Endothelial cell of umbilical vein (primary cell): ENCODE data around the gene DNAH3. TPM values are rescaled to one million over a fixed set of nuclear protein-coding genes. Genes with fewer than 3 reads are reported as not detected.

Experiments used
- BruUV-seq: library from RNA; stranded (reverse); fragments of 400-500 nt; replicated peaks from 2 replicates; lab custom pipeline; 2021; lab: Mats Ljungman, UMichigan
- CTCF ChIA-PET: fragments of 300-600, 350-600 bp; sonication (Branson Sonifier 250); formaldehyde crosslinking; loops from one replicate; lab custom pipeline; 2021; ENCODE audit warnings: antibody characterized with exemption, inconsistent platforms; lab: Charles Lee
- POLR2A ChIA-PET: fragments of 300-600, 350-600 bp; sonication (Branson Sonifier 250); formaldehyde crosslinking; loops from one replicate; lab custom pipeline; 2021; ENCODE audit warnings: antibody characterized with exemption, inconsistent platforms; lab: Charles Lee
- DNase-seq: peaks from one replicate; pipeline ENCODE4 v3.0.0-alpha.2; 2011; ENCODE audit warnings: low read depth, low spot score
- FAIRE-seq: peaks from 2 replicates; lab custom pipeline; 2011; peaks lifted over from hg19 to GRCh38; lab: Jason Lieb, UNC
- H2AFZ ChIP-seq: 2 replicates; pipeline ENCODE4 v1.6.0; 2012; ENCODE audit warnings: low read depth, low read length, control low read depth, inconsistent platforms
- H3K27ac ChIP-seq: 2 replicates; pipeline ENCODE4 v1.5.1; 2011; ENCODE audit warnings: low read depth, mild to moderate bottlenecking, control low read depth, low read length, moderate library complexity; ENCODE audit not compliant: insufficient read depth
- H3K27me3 ChIP-seq, 2 experiments: 2 replicates each; pipeline versions ENCODE4 v1.6.0 to v1.6.1; 2011; ENCODE audit warnings: low read length in 2 of 2, mixed read lengths in 1 of 2; ENCODE audit not compliant: control insufficient read depth in 2 of 2, insufficient read depth in 2 of 2
- H3K36me3 ChIP-seq, 2 experiments: 2 replicates in 1 of 2; 3 replicates in 1 of 2; pipeline ENCODE4 v1.5.1; 2011; ENCODE audit warnings: low read length in 2 of 2, mild to moderate bottlenecking in 1 of 2, moderate library complexity in 1 of 2; ENCODE audit not compliant: control insufficient read depth in 2 of 2, insufficient read depth in 2 of 2; ENCODE audit errors: extremely low read depth in 1 of 2
- H3K4me1 ChIP-seq: 3 replicates; pipeline ENCODE4 v1.5.1; 2011; ENCODE audit warnings: mild to moderate bottlenecking, low read length; ENCODE audit not compliant: control insufficient read depth, insufficient read depth; ENCODE audit errors: extremely low read depth
- H3K4me2 ChIP-seq: 2 replicates; pipeline ENCODE4 v1.6.1; 2011; ENCODE audit warnings: low read length, control low read depth, mixed read lengths; ENCODE audit not compliant: insufficient read depth
- H3K4me3 ChIP-seq, 3 experiments: fragments of 200-600 bp in 1 of 3; sonication (generic), shearing (Covaris generic) in 1 of 3; replicated peaks in 1 of 3; 2 replicates each; pipeline ENCODE4 v1.5.1; 2011 to 2016; ENCODE audit warnings: control low read depth in 3 of 3, low read length in 3 of 3, mild to moderate bottlenecking in 2 of 3, inconsistent platforms in 1 of 3, low read depth in 1 of 3, moderate library complexity in 1 of 3; ENCODE audit not compliant: insufficient read depth in 1 of 3
- H3K79me2 ChIP-seq: 2 replicates; pipeline ENCODE4 v1.6.0; 2012; ENCODE audit warnings: low read length, inconsistent platforms; ENCODE audit not compliant: control insufficient read depth, insufficient read depth
- H3K9ac ChIP-seq: replicated peaks from 2 replicates; pipeline ENCODE3; 2011; ENCODE audit warnings: low read length, control low read depth; ENCODE audit not compliant: insufficient read depth; ENCODE audit errors: extremely low read depth
- H3K9me1 ChIP-seq: replicated peaks from 3 replicates; pipeline ENCODE4 v1.6.0; 2011; ENCODE audit warnings: mild to moderate bottlenecking, low read length; ENCODE audit not compliant: control insufficient read depth, insufficient read depth; ENCODE audit errors: extremely low read depth
- H3K9me3 ChIP-seq: replicated peaks from 2 replicates; pipeline ENCODE4 v1.5.1; 2012; ENCODE audit warnings: low read length, inconsistent platforms; ENCODE audit not compliant: control insufficient read depth, insufficient read depth
- H4K20me1 ChIP-seq: replicated peaks from 2 replicates; pipeline ENCODE3; 2011; ENCODE audit warnings: mild to moderate bottlenecking, low read length; ENCODE audit not compliant: control insufficient read depth, insufficient read depth; ENCODE audit errors: extremely low read depth
- EZH2 ChIP-seq: IDR thresholded peaks from 2 replicates; pipeline ENCODE4 v1.6.1; 2012; ENCODE audit warnings: borderline replicate concordance, low read depth, mild to moderate bottlenecking, moderate library complexity, low read length, inconsistent platforms; ENCODE audit not compliant: severe bottlenecking
- FOS ChIP-seq: IDR thresholded peaks from 2 replicates; pipeline ENCODE4 v1.6.1; 2011; ENCODE audit warnings: mild to moderate bottlenecking, low read length, moderate library complexity, borderline replicate concordance; ENCODE audit not compliant: insufficient read depth
- GATA2 ChIP-seq: IDR thresholded peaks from 2 replicates; pipeline ENCODE4 v1.7.0; 2011; ENCODE audit warnings: low read depth, mild to moderate bottlenecking, moderate library complexity, mixed read lengths, low read length; ENCODE audit not compliant: insufficient read length, insufficient read depth
- JUN ChIP-seq: IDR thresholded peaks from 2 replicates; pipeline ENCODE4 v1.6.1; 2011; ENCODE audit warnings: borderline replicate concordance, low read depth; ENCODE audit not compliant: insufficient read length, insufficient read depth
- MYC ChIP-seq: IDR thresholded peaks from one replicate; pipeline ENCODE4 v1.6.1; 2011; ENCODE audit warnings: mild to moderate bottlenecking, low read depth, low read length
- POLR2A ChIP-seq: IDR thresholded peaks from 2 replicates; pipeline ENCODE4 v1.6.1; 2012; ENCODE audit warnings: low read depth, mild to moderate bottlenecking, control low read depth, low read length
- POLR2AphosphoS5 ChIP-seq: IDR thresholded peaks from 2 replicates; pipeline ENCODE4 v1.6.1; 2012; ENCODE audit warnings: low read depth, mild to moderate bottlenecking, control low read depth, low read length, moderate library complexity; ENCODE audit not compliant: insufficient read depth
- dilution Hi-C: fragments of 300-500 bp; cut with MboI; formaldehyde crosslinking; loops from one replicate; pipeline ENCODE4 v1.15.0; 2019; ENCODE audit warnings: low sequenced_read_pairs; ENCODE audit not compliant: extremely low pct_ligation_motif_present
- intact Hi-C: fragments of 100-400 bp; cut with micrococcal nuclease; formaldehyde crosslinking; loops from one replicate; pipeline ENCODE4 v1.10.0; 2022
- polyA plus RNA-seq, 4 experiments: library from polyadenylated mRNA; depleted of rRNA in 3 of 4; stranded (reverse) in 3 of 4; unstranded in 1 of 4; fragments of >200 nt; gene quantifications; 2 replicates each; pipeline versions ENCODE4 v1.2.1 to v1.2.3, GENCODE V29; 2011 to 2012; ENCODE audit warnings: missing spikeins in 1 of 4
- total RNA-seq: library from RNA; stranded (reverse); gene quantifications from 2 replicates; pipeline ENCODE4 v1.2.3, GENCODE V29; 2021
- TF ChIP-seq, protein P1 (sequence below): IDR thresholded peaks from 2 replicates; pipeline ENCODE4 v1.6.1; 2011; ENCODE audit not compliant: insufficient read depth, insufficient read length
- TF ChIP-seq, protein P2 (sequence below), 2 donors: IDR thresholded peaks; 1 replicate in 1 of 2; 2 replicates in 1 of 2; pipeline ENCODE4 v1.5.1; 2011; ENCODE audit warnings: low read length in 2 of 2, mild to moderate bottlenecking in 2 of 2, moderate library complexity in 2 of 2, control low read depth in 1 of 2, inconsistent platforms in 1 of 2, low read depth in 1 of 2; ENCODE audit not compliant: insufficient read depth in 1 of 2; ENCODE audit errors: extremely low read depth in 1 of 2

The DNAH3 gene
- total and polyA plus RNA-seq, 2 donors (not counting 3 experiments of a cell fraction or from before 2014, with no cell fraction given) = not detected

DNA sequence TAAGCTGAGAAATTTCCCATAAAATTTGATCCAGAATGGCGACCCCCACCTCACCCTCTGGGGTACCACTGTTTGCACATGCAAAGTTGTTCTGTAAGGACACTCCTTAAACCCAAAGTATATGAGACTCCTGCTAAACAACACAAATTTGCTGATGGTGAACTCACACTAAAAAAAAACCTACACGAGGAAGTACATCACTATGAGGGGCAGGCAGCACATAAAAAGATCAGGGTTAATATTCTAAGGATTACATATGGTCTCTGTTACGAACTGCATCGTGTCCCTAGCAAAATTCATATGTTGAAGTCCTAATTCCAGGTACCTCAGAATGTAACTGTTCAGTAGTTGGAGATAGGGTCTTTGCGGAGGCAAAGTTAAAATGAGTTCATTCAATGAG lies 189.7 kb downstream of the DNAH3 start:
- FAIRE-seq (no peak), DNase-seq (no peak)
- TF ChIP-seq MYC = no peak
- no peak for TF ChIP-seq EZH2
- TF ChIP-seq JUN = no peak
- TF ChIP-seq, protein P1, sequence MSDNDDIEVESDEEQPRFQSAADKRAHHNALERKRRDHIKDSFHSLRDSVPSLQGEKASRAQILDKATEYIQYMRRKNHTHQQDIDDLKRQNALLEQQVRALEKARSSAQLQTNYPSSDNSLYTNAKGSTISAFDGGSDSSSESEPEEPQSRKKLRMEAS = no peak
- TF ChIP-seq, protein P2, sequence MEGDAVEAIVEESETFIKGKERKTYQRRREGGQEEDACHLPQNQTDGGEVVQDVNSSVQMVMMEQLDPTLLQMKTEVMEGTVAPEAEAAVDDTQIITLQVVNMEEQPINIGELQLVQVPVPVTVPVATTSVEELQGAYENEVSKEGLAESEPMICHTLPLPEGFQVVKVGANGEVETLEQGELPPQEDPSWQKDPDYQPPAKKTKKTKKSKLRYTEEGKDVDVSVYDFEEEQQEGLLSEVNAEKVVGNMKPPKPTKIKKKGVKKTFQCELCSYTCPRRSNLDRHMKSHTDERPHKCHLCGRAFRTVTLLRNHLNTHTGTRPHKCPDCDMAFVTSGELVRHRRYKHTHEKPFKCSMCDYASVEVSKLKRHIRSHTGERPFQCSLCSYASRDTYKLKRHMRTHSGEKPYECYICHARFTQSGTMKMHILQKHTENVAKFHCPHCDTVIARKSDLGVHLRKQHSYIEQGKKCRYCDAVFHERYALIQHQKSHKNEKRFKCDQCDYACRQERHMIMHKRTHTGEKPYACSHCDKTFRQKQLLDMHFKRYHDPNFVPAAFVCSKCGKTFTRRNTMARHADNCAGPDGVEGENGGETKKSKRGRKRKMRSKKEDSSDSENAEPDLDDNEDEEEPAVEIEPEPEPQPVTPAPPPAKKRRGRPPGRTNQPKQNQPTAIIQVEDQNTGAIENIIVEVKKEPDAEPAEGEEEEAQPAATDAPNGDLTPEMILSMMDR (IDR thresholded peaks at IDR 0.05; ENCODE audit: extremely low read depth in 1 of 2, insufficient read depth in 1 of 2, low read depth in 1 of 2, low read length in 2 of 2) = no peak
- TF ChIP-seq FOS = no peak
- TF ChIP-seq GATA2 = no peak
- no peak for TF ChIP-seq POLR2A
- no peak for TF ChIP-seq POLR2AphosphoS5
- Histone ChIP-seq H3K9me3 (no peaks in the 10 kb centered on the region), H3K9me1 (no peaks in the 10 kb centered on the region), H3K79me2 (no peaks in the 10 kb centered on the region), H3K27me3 (peaks cover 0 to 2% of the 10 kb centered on the region in 2 experiments), H3K36me3 (no peaks in the 10 kb centered on the region), H3K4me3 (no peak overlapping the region), H3K27ac (no peak overlapping the region), H2AFZ (no peak overlapping the region), H4K20me1 (no peaks in the 10 kb centered on the region), H3K9ac (no peak overlapping the region), H3K4me2 (no peak overlapping the region), H3K4me1 (no peaks in the 10 kb centered on the region)
- BruUV-seq = no TSS peak
- intact Hi-C loops (no loop called here), dilution Hi-C loops (no loop called here)
- ChIA-PET CTCF (interaction anchor here (1.7 kb wide), 1 partner anchor 110 kb away, joined by 4 read pairs; no protein-coding TSS in a partner anchor), POLR2A (no interaction called here)
